K562 (cell line): ENCODE results near the gene RAG2. TPM values are rescaled to one million over a fixed set of nuclear protein-coding genes. Genes with fewer than 3 reads are reported as not detected.

Source experiments
- ATAC-seq: fragments of 200-7000 bp; cut with Tn5 transposase; 3 replicates; pipeline ENCODE4 v1.9.1; 2020; ENCODE audit warnings: moderate library complexity
- BruUV-seq: library from RNA; stranded (reverse); fragments of 400-500 nt; replicated peaks from 2 replicates; lab custom pipeline; 2021; lab: Mats Ljungman, UMichigan
- CTCF ChIA-PET: fragments of 300-600 bp; formaldehyde crosslinking; extraction: SDS; loops from one replicate; lab custom pipeline; 2021; ENCODE audit warnings: low intra/inter-chr PET ratio; lab: Yijun Ruan, JAX
- POLR2A ChIA-PET: fragments of 300-600, 350-650 bp; sonication (Branson Sonifier 250); formaldehyde crosslinking; extraction: SDS; loops from one replicate; lab custom pipeline; 2021; ENCODE audit warnings: antibody characterized with exemption, inconsistent platforms; lab: Yijun Ruan, JAX
- DNase-seq, 4 experiments: peaks; one replicate each; pipeline versions ENCODE4 v3.0.0 to v3.0.0-alpha.2; 2011 to 2018; ENCODE audit warnings: low spot score in 3 of 4, mixed read lengths in 3 of 4; ENCODE audit errors: extremely low read depth in 1 of 4
- FAIRE-seq: peaks from 2 replicates; lab custom pipeline; 2011; peaks lifted over from hg19 to GRCh38; lab: Jason Lieb, UNC
- H2AFZ ChIP-seq: 2 replicates; pipeline ENCODE4 v1.6.0; 2011; ENCODE audit warnings: low read depth, low read length, control low read depth, inconsistent platforms
- H3K27ac ChIP-seq: fragments of 200-600 bp; 3 replicates; pipeline ENCODE4 v1.8.0; 2011; ENCODE audit warnings: low read depth, mild to moderate bottlenecking, control low read depth, inconsistent platforms, low read length, moderate library complexity, mixed read lengths; ENCODE audit errors: extremely low read depth
- H3K27me3 ChIP-seq, 2 experiments: fragments of 300-600 bp in 1 of 2; 2 replicates in 1 of 2; 3 replicates in 1 of 2; pipeline versions ENCODE4 v1.6.0 to v1.8.0; 2011; ENCODE audit warnings: inconsistent platforms in 2 of 2, low read length in 2 of 2, mild to moderate bottlenecking in 1 of 2, mixed read lengths in 1 of 2, moderate library complexity in 1 of 2; ENCODE audit not compliant: control insufficient read depth in 2 of 2, insufficient read depth in 2 of 2
- H3K36me3 ChIP-seq: fragments of 300-600 bp; 3 replicates; pipeline ENCODE4 v1.8.0; 2011; ENCODE audit warnings: mild to moderate bottlenecking, low read length, inconsistent platforms; ENCODE audit not compliant: control insufficient read depth, insufficient read depth
- H3K4me1 ChIP-seq, 2 experiments: fragments of 200-600 bp in 1 of 2; replicated peaks in 1 of 2; 2 replicates in 1 of 2; 3 replicates in 1 of 2; pipeline versions ENCODE4 v1.5.1 to v1.8.0; 2011; ENCODE audit warnings: inconsistent platforms in 2 of 2, low read length in 2 of 2, mild to moderate bottlenecking in 1 of 2, mixed read lengths in 1 of 2, moderate library complexity in 1 of 2; ENCODE audit not compliant: control insufficient read depth in 2 of 2, insufficient read depth in 2 of 2
- H3K4me2 ChIP-seq: 2 replicates; pipeline ENCODE4 v1.6.1; 2011; ENCODE audit warnings: low read length, control low read depth, inconsistent platforms, mixed read lengths; ENCODE audit not compliant: insufficient read depth
- H3K4me3 ChIP-seq: fragments of 200-600 bp; sonication (generic), shearing (Covaris generic); 2 replicates; pipeline ENCODE4 v1.5.1; 2016; ENCODE audit warnings: control low read depth, inconsistent platforms
- H3K79me2 ChIP-seq: fragments of 200-600 bp; 3 replicates; pipeline ENCODE4 v1.8.0; 2011; ENCODE audit warnings: low read length, inconsistent platforms; ENCODE audit not compliant: control insufficient read depth, insufficient read depth
- H3K9ac ChIP-seq, 2 experiments: 2 replicates each; pipeline versions ENCODE4 v1.6.0 to v1.6.1; 2011; ENCODE audit warnings: low read depth in 2 of 2, low read length in 2 of 2, control low read depth in 1 of 2, inconsistent platforms in 1 of 2, mild to moderate bottlenecking in 1 of 2, mixed read lengths in 1 of 2; ENCODE audit not compliant: insufficient read depth in 1 of 2
- H3K9me1 ChIP-seq: one replicate; pipeline ENCODE4 v1.6.0; 2011; ENCODE audit warnings: inconsistent platforms, mild to moderate bottlenecking, low read length, moderate library complexity; ENCODE audit not compliant: control insufficient read depth, insufficient read depth
- H3K9me3 ChIP-seq: replicated peaks from 2 replicates; pipeline ENCODE4 v1.5.1; 2011; ENCODE audit warnings: low read depth, low read length, inconsistent platforms; ENCODE audit not compliant: control insufficient read depth, insufficient read depth
- H4K20me1 ChIP-seq: replicated peaks from 2 replicates; pipeline ENCODE4 v1.6.1; 2011; ENCODE audit warnings: low read length, inconsistent platforms, mixed read lengths; ENCODE audit not compliant: control insufficient read depth, insufficient read depth
- ATF3 ChIP-seq, 2 experiments: fragments of 450-650 bp in 1 of 2; sonication (generic) in 1 of 2; formaldehyde crosslinking in 1 of 2; IDR thresholded peaks in 1 of 2; conservative IDR thresholded peaks in 1 of 2; 2 replicates each; pipeline versions ENCODE4 v1.6.1 to v1.8.1; 2016 to 2023; ENCODE audit warnings: mild to moderate bottlenecking in 2 of 2, moderate library complexity in 2 of 2, inconsistent platforms in 1 of 2, missing genetic modification reagents in 1 of 2
- RBBP5 ChIP-seq: fragments of 200-600 bp; sonication (generic); IDR thresholded peaks from 2 replicates; pipeline ENCODE4 v1.6.1; 2012; ENCODE audit warnings: borderline replicate concordance, mild to moderate bottlenecking, low read length, control low read depth, inconsistent platforms; ENCODE audit not compliant: insufficient read depth, poor library complexity, severe bottlenecking
- RFX1 ChIP-seq: fragments of 450-650 bp; IDR thresholded peaks from 2 replicates; pipeline ENCODE4 v1.6.1; 2016; ENCODE audit warnings: mild to moderate bottlenecking, moderate library complexity
- SMARCB1 ChIP-seq: IDR thresholded peaks from 2 replicates; pipeline ENCODE4 v1.6.1; 2011; ENCODE audit warnings: improper control_type of control experiment, low read depth; ENCODE audit not compliant: insufficient read length
- ZBTB33 ChIP-seq: sonication (generic); formaldehyde crosslinking; IDR thresholded peaks from 2 replicates; pipeline ENCODE4 v1.8.1; 2023; ENCODE audit warnings: mild to moderate bottlenecking, missing genetic modification reagents
- ZNF143 ChIP-seq: sonication (generic); formaldehyde crosslinking; IDR thresholded peaks from 2 replicates; pipeline ENCODE4 v1.9.0; 2022; ENCODE audit warnings: mild to moderate bottlenecking, missing genetic modification reagents
- WGBS: fragments of 100-300 bp; shearing (Covaris generic); methylation state at CpG from one replicate; pipeline ENCODE4 v1.1.6; 2016; ENCODE audit warnings: low coverage, mixed read lengths; ENCODE audit not compliant: insufficient coverage; ENCODE audit errors: missing lambda C conversion rate; 5-methylcytosine and 5-hydroxymethylcytosine counted together
- in situ Hi-C: fragments of 300-500 bp; cut with MboI; formaldehyde crosslinking; loops from 4 replicates; pipeline ENCODE4 v1.15.0; 2018; ENCODE audit warnings: inconsistent platforms, mixed read lengths
- intact Hi-C: fragments of 100-400 bp; cut with micrococcal nuclease; formaldehyde crosslinking; loops from 2 replicates; pipeline ENCODE4 v1.14.2; 2022
- polyA plus RNA-seq, 8 experiments: library from polyadenylated mRNA; depleted of rRNA in 4 of 8; stranded (reverse) in 5 of 8; unstranded in 3 of 8; fragments of >200 nt; fragmentation: Nextera tagmentation in 2 of 8; fragmentation: Illumina TruSeq in 1 of 8; extraction: Ambion mirVana in 2 of 8; extraction: Trizol in 1 of 8; gene quantifications; 2 replicates each; pipeline versions ENCODE4 v1.2.1 to v1.2.3, GENCODE V29; 2011 to 2014; ENCODE audit warnings: inconsistent platforms in 1 of 8, missing spikeins in 1 of 8
- total RNA-seq, 7 experiments: library from RNA; depleted of rRNA in 6 of 7; stranded (reverse); fragments of >200 nt in 6 of 7; fragmentation: Illumina TruSeq in 2 of 7; extraction: Trizol in 2 of 7; gene quantifications; 2 replicates each; pipeline versions ENCODE4 v1.2.1 to v1.2.3, GENCODE V29; 2011 to 2021; ENCODE audit warnings: low replicate concordance in 1 of 7

Gene RAG2
- total and polyA plus RNA-seq, 9 of the 15 experiments (the other 6 are each of a cell fraction or from before 2014, with no cell fraction given): 0.06 to 2.7 (median 0.26) TPM; not detected in 3

GRCh38 chr11:36569095-36569494 is 28.9 kb downstream of the RAG2 start:
- Histone ChIP-seq H4K20me1 (no peaks in the 10 kb centered on the region), H3K9me3 (no peaks in the 10 kb centered on the region), H3K36me3 (no peaks in the 10 kb centered on the region), H3K27me3 (no peaks in the 10 kb centered on the region), H3K4me2 (no peak overlapping the region), H2AFZ (no peak overlapping the region), H3K4me3 (no peak overlapping the region), H3K27ac (no peak overlapping the region), H3K79me2 (no peaks in the 10 kb centered on the region), H3K4me1 (peaks cover 3 to 7% of the 10 kb centered on the region in 2 experiments; a peak in 2 of 5 replicates), H3K9me1 (no peaks in the 10 kb centered on the region), H3K9ac (no peak overlapping the region)
- ChIA-PET CTCF (interaction anchor here (6.9 kb wide), 1 partner anchor 54 kb away, joined by 60 read pairs; no protein-coding TSS in a partner anchor), POLR2A (interaction anchor here (0.6 kb wide), 1 partner anchor 309 kb away, joined by 3 read pairs; no protein-coding TSS in a partner anchor)
- DNase-seq (no peak), ATAC-seq (no peak), FAIRE-seq (no peak)
- TF ChIP-seq RFX1 (no peak), ZNF143 (CRISPR knock-in tag) (no peak), ATF3 (IDR thresholded peaks at IDR 0.05) (no peak), ATF3 (CRISPR knock-in tag; conservative IDR thresholded peaks at IDR 0.05) (no peak), SMARCB1 (no peak), RBBP5 (no peak), ZBTB33 (CRISPR knock-in tag) (no peak)
- in situ Hi-C loops: no loop called here
- BruUV-seq: no TSS peak
- intact Hi-C loops: no loop called here
- WGBS: 9% methylated on average over 4 of the region's 4 CpGs
